HT1080 (cell line): Measurements from ENCODE around the gene ASB4. TPM values are rescaled to one million over a fixed set of nuclear protein-coding genes. Genes with fewer than 3 reads are reported as not detected.

Source experiments
- total RNA-seq: library from RNA; depleted of rRNA; stranded (reverse); fragments of >200 nt; shearing (Covaris generic); gene quantifications from 2 replicates; pipeline ENCODE4 v1.2.3, GENCODE V29; 2014; rRNA removed

Gene ASB4
- total RNA-seq, 1 experiment from 2014 or later = not detected

Other genes starting within 250 kb of the ASB4 start
- not detected in 2 replicates for gene PON1, start 161.4 kb upstream of the ASB4 start, total RNA-seq
- gene PON3, start 89.6 kb upstream of the ASB4 start, total RNA-seq = not detected in 2 replicates
- gene PON2, start 50.9 kb upstream of the ASB4 start, total RNA-seq = 79.0 and 86.7 TPM in 2 replicates
- gene PDK4, start 110.6 kb downstream of the ASB4 start, total RNA-seq = not detected in 2 replicates